ENCODE results near the gene MAT1A.

Gene MAT1A

DNA sequence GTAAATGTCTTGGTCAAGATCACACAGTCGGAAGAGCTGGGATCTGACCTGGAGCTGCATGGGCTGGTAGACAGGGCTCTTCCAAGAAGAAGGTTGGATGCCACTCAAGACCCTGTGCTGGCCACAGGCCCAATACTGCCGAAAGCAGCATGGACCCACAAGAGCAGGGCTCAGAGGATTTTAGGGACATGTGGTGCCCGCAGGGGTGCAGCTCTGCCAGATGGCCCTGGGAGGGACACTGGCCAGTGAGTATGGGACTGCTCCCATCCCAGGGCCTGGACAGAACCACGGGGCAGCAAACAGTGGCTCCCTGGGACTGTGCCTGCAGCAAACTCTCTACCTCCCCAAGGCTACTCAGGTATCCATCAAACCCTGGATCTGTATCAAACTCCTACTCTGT lies 12.4 kb downstream of the MAT1A start (continued):
- TF ChIP-seq, protein P1, sequence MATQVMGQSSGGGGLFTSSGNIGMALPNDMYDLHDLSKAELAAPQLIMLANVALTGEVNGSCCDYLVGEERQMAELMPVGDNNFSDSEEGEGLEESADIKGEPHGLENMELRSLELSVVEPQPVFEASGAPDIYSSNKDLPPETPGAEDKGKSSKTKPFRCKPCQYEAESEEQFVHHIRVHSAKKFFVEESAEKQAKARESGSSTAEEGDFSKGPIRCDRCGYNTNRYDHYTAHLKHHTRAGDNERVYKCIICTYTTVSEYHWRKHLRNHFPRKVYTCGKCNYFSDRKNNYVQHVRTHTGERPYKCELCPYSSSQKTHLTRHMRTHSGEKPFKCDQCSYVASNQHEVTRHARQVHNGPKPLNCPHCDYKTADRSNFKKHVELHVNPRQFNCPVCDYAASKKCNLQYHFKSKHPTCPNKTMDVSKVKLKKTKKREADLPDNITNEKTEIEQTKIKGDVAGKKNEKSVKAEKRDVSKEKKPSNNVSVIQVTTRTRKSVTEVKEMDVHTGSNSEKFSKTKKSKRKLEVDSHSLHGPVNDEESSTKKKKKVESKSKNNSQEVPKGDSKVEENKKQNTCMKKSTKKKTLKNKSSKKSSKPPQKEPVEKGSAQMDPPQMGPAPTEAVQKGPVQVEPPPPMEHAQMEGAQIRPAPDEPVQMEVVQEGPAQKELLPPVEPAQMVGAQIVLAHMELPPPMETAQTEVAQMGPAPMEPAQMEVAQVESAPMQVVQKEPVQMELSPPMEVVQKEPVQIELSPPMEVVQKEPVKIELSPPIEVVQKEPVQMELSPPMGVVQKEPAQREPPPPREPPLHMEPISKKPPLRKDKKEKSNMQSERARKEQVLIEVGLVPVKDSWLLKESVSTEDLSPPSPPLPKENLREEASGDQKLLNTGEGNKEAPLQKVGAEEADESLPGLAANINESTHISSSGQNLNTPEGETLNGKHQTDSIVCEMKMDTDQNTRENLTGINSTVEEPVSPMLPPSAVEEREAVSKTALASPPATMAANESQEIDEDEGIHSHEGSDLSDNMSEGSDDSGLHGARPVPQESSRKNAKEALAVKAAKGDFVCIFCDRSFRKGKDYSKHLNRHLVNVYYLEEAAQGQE (tag by site-specific recombination; IDR thresholded peaks at IDR 0.05), result no peak

DNA sequence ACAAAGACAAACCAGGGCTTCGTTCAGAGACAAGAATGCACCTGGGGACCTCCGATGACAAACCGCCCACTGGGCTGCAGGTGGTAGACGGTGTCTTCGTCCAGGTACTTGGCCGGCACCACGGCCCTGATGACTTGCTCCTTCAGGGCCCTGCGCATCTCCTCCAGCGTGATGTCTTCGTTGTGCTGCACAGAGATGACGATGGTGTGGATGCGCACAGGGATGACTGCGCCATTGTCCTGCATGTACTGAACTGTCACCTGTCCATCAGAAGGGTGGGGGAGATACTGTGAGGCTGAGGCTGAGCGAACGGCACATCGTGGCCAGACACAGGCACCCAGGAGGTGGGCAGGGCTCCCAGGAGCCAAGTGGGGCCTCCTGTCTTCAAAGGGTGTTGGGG lies 13.1 kb downstream of the MAT1A start:
- Histone ChIP-seq H3K4me3 (ENCODE audit: low read depth, low read length) (no peak overlapping the region), H3K4me1 (ENCODE audit: control insufficient read depth, insufficient read depth, low read length) (no peaks in the 10 kb centered on the region), H3K36me3 (ENCODE audit: control insufficient read depth in 2 of 2, insufficient read depth in 1 of 2, low read length in 2 of 2) (no peaks in the 10 kb centered on the region), H3K9me3 (ENCODE audit: control insufficient read depth, insufficient read depth, low read depth, low read length) (no peaks in the 10 kb centered on the region), H3K27ac (ENCODE audit: extremely low read depth, low read depth, low read length) (no peak overlapping the region)
- no peak for TF ChIP-seq REPIN1 (tag by site-specific recombination; IDR thresholded peaks at IDR 0.05; ENCODE audit: low read depth)
- CTCF ChIA-PET, result interaction anchor here (2.0 kb wide), 1 partner anchor 15 kb away, joined by 9 read pairs; no protein-coding TSS in a partner anchor
- POLR2A ChIA-PET, result no interaction called here

DNA sequence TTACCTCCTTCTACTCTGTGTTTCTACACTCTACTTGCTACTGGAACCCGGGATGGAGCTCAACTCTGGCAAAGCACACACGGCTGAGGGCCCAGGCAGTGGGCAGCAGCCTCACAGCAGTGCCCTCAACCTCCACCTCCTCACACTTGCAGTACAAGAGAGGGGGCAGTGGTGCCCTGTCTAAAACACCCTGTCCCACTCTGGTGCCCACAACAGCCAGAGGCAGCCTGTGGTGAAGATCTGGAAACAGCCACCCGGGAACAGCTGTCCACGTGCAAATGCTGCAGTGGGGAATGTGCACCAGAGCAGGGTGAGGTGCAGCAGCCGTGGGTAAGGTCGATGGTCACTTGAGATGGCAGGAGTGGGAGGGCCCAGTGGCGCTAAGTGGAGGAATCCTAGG lies 13.7 kb downstream of the MAT1A start:
- Histone ChIP-seq H3K4me3 (ENCODE audit: low read depth, low read length) (no peak overlapping the region), H3K9me3 (ENCODE audit: control insufficient read depth, insufficient read depth, low read depth, low read length) (no peaks in the 10 kb centered on the region), H3K4me1 (ENCODE audit: control insufficient read depth, insufficient read depth, low read length) (no peaks in the 10 kb centered on the region), H3K36me3 (ENCODE audit: control insufficient read depth in 2 of 2, insufficient read depth in 1 of 2, low read length in 2 of 2) (no peaks in the 10 kb centered on the region), H3K27ac (ENCODE audit: extremely low read depth, low read depth, low read length) (no peak overlapping the region)
- ChIA-PET POLR2A (no interaction called here), CTCF (interaction anchor here (0.6 to 2.0 kb wide), 2 partner anchors 15 to 90 kb away, joined by 4 to 9 read pairs; no protein-coding TSS in a partner anchor)
- TF ChIP-seq ZNF670 (tag by site-specific recombination; IDR thresholded peaks at IDR 0.05; ENCODE audit: low read depth) (no peak), ZSCAN16 (tag by site-specific recombination; IDR thresholded peaks at IDR 0.05) (no peak), ZNF140 (tag by site-specific recombination; IDR thresholded peaks at IDR 0.05) (no peak), ZNF10 (tag by site-specific recombination; IDR thresholded peaks at IDR 0.05) (no peak), GLIS2 (tag by site-specific recombination; IDR thresholded peaks at IDR 0.05) (no peak), TRIM28 (IDR thresholded peaks at IDR 0.05; ENCODE audit: borderline replicate concordance, low read length) (no peak), EGR2 (tag by site-specific recombination; IDR thresholded peaks at IDR 0.05; ENCODE audit: low read depth) (no peak), ZNF16 (tag by site-specific recombination; IDR thresholded peaks at IDR 0.05; ENCODE audit: low read depth) (no peak), ZNF302 (tag by site-specific recombination; IDR thresholded peaks at IDR 0.05; ENCODE audit: low read depth) (no peak), ZNF19 (tag by site-specific recombination; IDR thresholded peaks at IDR 0.05; ENCODE audit: low read depth) (no peak), SP7 (tag by site-specific recombination; IDR thresholded peaks at IDR 0.05) (no peak)
- TF ChIP-seq, protein P2, sequence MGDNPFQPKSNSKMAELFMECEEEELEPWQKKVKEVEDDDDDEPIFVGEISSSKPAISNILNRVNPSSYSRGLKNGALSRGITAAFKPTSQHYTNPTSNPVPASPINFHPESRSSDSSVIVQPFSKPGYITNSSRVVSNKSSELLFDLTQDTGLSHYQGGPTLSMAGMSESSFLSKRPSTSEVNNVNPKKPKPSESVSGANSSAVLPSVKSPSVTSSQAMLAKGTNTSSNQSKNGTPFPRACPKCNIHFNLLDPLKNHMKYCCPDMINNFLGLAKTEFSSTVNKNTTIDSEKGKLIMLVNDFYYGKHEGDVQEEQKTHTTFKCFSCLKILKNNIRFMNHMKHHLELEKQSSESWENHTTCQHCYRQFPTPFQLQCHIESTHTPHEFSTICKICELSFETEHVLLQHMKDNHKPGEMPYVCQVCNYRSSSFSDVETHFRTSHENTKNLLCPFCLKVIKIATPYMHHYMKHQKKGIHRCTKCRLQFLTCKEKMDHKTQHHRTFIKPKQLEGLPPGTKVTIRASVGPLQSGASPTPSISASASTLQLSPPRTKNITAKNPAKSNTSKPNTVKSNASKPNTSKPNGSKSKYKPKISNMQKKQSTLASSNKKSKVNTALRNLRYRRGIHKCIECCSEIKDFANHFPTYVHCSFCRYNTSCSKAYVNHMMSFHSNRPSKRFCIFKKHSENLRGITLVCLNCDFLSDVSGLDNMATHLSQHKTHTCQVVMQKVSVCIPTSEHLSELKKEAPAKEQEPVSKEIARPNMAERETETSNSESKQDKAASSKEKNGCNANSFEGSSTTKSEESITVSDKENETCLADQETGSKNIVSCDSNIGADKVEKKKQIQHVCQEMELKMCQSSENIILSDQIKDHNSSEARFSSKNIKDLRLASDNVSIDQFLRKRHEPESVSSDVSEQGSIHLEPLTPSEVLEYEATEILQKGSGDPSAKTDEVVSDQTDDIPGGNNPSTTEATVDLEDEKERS (tag by site-specific recombination; IDR thresholded peaks at IDR 0.05), result no peak
- TF ChIP-seq, protein P3, sequence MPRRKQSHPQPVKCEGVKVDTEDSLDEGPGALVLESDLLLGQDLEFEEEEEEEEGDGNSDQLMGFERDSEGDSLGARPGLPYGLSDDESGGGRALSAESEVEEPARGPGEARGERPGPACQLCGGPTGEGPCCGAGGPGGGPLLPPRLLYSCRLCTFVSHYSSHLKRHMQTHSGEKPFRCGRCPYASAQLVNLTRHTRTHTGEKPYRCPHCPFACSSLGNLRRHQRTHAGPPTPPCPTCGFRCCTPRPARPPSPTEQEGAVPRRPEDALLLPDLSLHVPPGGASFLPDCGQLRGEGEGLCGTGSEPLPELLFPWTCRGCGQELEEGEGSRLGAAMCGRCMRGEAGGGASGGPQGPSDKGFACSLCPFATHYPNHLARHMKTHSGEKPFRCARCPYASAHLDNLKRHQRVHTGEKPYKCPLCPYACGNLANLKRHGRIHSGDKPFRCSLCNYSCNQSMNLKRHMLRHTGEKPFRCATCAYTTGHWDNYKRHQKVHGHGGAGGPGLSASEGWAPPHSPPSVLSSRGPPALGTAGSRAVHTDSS (tag by site-specific recombination; IDR thresholded peaks at IDR 0.05), result no peak
- TF ChIP-seq, protein P4, sequence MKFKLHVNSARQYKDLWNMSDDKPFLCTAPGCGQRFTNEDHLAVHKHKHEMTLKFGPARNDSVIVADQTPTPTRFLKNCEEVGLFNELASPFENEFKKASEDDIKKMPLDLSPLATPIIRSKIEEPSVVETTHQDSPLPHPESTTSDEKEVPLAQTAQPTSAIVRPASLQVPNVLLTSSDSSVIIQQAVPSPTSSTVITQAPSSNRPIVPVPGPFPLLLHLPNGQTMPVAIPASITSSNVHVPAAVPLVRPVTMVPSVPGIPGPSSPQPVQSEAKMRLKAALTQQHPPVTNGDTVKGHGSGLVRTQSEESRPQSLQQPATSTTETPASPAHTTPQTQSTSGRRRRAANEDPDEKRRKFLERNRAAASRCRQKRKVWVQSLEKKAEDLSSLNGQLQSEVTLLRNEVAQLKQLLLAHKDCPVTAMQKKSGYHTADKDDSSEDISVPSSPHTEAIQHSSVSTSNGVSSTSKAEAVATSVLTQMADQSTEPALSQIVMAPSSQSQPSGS (tag by site-specific recombination; IDR thresholded peaks at IDR 0.05; ENCODE audit: low read depth), result no peak

All from HEK293 (cell line).